Esophagus squamous epithelium (tissue), 4 donors: ENCODE results near the gene CHRNG.

ENCODE experiments used
- POLR2A ChIP-seq, 4 donors: fragments of 450-650 bp; IDR thresholded peaks; one replicate each; pipeline ENCODE4 v1.6.1; 2017; ENCODE audit warnings: antibody characterized with exemption in 4 of 4, mild to moderate bottlenecking in 4 of 4, moderate library complexity in 3 of 4
- TF ChIP-seq, protein P1 (sequence below), 6 experiments: fragments of 450-650 bp in 4 of 6; fragments of 200-600 bp in 2 of 6; sonication (generic) in 2 of 6; IDR thresholded peaks; one replicate each; pipeline ENCODE4 v1.5.1; 2016 to 2019; ENCODE audit warnings: antibody characterized with exemption in 6 of 6, mild to moderate bottlenecking in 4 of 6, moderate library complexity in 4 of 6

DNA sequence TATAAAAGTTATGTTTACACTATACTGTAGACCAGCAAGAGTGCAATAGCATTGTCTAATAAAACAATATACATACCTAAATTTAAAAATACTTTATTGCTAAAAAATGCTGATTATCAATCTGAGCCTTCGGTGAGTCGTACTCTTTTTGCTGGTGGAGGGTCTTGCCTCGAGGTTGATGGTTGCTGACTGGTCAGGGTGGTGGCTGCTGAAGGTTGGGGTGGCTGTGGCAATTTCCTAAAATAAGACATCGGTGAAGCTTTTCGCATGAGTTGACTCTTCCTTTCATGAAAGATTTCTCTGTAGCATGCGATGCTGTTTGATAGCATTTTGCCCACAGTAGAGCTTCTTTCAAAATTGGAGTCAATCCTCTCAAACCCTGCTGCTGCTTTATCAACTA, 8.5 kb downstream of the CHRNG start:
- TF ChIP-seq, protein P1, sequence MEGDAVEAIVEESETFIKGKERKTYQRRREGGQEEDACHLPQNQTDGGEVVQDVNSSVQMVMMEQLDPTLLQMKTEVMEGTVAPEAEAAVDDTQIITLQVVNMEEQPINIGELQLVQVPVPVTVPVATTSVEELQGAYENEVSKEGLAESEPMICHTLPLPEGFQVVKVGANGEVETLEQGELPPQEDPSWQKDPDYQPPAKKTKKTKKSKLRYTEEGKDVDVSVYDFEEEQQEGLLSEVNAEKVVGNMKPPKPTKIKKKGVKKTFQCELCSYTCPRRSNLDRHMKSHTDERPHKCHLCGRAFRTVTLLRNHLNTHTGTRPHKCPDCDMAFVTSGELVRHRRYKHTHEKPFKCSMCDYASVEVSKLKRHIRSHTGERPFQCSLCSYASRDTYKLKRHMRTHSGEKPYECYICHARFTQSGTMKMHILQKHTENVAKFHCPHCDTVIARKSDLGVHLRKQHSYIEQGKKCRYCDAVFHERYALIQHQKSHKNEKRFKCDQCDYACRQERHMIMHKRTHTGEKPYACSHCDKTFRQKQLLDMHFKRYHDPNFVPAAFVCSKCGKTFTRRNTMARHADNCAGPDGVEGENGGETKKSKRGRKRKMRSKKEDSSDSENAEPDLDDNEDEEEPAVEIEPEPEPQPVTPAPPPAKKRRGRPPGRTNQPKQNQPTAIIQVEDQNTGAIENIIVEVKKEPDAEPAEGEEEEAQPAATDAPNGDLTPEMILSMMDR (IDR thresholded peaks at IDR 0.05), result no peak
- TF ChIP-seq POLR2A (IDR thresholded peaks at IDR 0.05), result no peak
